ENCODE results near the gene GNG3.
"Not testable (repeated sequence)": the region's sequence is repeated elsewhere in the genome, so short reads cannot be mapped to it uniquely, and the experiment has no call there.

The GNG3 gene

DNA sequence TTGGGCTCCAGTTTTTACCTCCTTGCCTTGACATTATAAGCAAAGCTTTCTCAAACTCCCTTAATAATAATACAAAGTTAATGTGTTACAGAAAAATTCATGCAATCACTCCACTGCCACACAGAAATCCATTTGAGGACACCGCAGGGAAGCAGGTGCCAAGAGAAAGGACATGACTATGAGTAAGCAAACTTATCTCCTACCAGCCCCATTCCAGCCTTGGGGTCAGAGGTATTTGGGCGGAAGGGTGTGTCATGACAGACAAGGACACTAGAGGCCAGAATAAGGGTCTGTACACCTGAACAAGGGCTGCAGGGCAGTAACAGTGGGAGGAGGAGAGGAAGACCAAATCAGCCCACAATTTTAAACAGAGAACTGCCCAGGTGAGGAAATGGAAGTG lies 5.9 kb downstream of the GNG3 start:
- DNase-seq: no peak
- intact Hi-C loops (cut with DNase I): no loop called here

DNA sequence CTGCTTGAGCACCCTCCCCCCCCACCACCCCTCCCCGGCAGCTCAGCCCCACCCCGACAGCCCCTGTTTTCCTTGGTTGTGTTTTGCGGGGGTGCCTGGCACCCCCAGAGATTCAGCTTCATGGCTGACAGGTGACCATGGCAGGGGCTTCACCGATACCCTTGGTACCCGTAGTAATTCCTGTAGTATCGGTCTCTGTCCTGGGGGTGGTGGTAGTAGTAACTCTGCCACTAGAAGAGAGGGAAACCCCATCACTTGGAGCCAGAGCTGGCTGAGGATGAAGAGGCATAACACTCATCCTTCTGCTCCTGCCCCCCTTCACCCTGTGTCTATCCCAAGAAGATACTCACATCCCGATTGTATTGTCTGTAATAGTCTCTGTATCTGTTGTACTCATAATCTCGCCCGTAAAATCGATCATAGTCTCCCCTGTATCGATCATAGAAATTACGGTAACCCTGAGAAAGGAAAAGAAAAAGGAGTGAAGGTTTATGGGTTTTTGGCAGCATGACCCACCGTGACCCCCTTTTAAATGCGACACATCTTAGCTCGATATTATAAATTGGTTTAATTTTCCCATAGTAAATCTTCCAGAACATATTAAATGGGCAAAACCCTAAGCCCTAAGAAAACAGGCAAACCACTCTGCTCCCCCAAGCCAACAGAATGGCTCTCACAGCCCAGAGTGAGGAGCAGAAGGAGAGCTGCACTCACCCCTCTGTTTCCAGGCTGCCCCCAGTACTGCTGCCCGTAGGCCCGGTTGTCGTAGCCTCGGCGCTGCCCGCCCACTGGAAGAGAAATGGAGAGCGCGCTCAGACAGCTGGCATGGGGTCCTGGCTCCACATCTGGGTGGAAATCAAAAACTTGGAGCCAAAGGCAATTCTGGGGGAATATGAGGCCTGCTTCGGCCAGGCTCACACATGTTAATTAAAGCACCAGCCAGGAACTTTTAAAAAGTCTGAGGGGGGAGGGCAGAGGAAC lies 8.0 kb downstream of the GNG3 start:
- intact Hi-C loops (cut with DNase I): no loop called here
- DNase-seq: no peak

DNA sequence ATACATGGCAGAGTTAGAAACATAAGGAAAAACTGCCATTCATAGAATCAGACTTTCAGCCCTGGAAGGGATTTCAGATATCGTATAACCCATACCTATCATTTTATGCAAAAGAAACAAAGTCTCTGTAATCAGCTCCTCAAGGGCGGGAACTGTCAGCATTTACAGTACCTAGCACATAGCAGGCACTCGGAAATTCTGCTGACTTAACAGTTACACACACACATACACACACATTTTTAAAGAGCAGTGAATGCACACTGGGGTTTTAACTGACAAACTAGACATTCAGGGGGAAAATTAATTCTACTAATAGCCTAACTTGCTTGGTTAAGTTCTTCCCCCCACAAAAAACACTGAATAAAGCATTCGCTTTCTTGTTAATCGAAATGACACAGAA lies 8.7 kb downstream of the GNG3 start:
- DNase-seq: no peak
- intact Hi-C loops (cut with DNase I): no loop called here

DNA sequence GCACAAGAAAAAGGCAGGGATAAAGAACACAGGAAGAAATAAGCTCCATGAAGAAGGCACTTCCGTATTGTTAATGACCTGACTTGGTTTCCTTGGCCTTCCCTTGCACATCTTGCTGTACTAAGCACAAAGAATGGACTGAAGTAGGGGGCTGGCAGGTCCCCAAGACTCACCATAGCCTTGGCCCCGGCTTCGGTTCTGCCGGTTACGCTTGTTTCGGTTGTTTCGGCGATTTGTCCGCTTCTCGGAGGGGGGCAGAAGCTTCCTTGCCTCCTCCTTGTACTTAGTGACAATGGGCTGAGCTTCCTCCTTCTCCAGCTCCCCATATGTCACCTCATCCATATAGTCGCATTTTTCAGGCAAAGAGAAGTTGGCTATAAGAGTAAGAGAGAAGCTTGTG lies 9.3 kb downstream of the GNG3 start:
- DNase-seq: no peak
- intact Hi-C loops (cut with DNase I): no loop called here

DNA sequence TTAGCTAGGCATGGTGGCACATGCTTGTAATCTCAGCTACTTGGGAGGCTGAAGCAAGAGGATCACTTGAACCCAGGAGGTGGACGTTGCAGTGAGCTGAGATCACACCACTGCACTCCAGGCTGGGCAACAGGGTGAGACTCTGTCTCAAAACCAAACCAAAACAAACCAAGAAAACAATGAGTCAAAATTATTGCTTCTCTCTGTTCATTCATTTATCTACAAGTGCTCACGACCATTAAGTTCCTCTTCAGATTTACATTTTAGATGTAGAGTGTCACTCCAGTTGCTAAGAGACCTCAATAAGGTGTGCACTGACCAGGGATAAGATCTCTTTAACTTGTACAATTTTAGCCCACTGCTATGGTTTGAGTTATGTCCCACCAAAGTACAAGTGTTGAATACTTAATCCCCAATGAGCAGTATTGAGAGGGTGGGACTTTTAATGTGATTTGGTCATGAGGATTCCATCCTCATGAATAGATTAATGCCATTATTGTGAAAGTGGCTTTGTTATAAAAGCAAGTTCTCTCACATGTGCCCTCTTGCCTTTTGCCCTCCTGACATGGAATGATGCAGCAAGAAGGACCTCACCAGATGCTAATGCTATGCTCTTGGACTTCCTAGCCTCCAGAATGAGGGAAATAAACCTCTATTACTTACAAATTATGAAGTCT lies 12.0 kb downstream of the GNG3 start:
- intact Hi-C loops (cut with DNase I): no loop called here
- no peak for DNase-seq

DNA sequence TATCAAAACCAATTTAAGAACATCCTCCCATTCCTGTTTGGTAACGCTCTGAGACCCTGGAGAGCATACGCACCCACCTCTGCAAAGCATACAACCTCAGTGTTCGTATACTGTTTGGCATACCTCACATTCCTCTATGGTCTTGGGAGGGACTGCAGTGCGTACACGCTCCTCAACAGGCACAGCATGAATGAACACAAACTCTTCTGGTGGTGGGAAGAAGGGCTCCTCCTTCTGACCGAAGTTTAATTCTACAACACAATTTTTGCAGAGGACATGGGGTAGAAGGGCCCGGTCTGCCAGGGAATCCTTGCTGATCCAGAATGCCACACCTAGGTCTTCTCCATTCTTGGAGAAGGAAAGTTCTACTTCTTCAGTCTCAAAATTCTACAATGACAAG lies 14.5 kb downstream of the GNG3 start:
- DNase-seq: no peak
- intact Hi-C loops (cut with DNase I): loop anchor here (10.0 kb wide), 1 partner anchor 113 kb away; the partner anchor contains the start of genes STX5, TEX54 and WDR74

DNA sequence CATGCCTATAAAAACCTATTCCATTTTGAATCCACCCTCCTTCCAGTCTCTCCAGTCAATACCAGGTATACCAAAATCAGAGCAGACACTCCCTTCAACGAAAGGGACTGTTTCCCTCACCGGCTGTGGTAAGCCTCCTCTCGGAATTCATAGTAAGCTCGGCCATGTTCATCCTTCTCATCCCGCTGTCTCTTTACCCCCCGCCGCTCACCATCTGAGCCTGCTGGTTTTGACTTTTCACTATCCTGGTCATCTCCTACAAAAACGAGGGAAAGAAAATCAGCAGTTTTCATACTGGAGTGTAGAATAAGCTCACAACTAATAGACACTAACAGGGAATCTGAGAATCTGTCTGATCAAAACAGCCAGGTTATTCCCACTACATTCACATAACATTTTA lies 16.7 kb downstream of the GNG3 start:
- DNase-seq: peak in 1 of 10 donors; percentile 25
- intact Hi-C loops (cut with DNase I): loop anchor here (10.0 kb wide), 1 partner anchor 111 kb away; the partner anchor contains the start of genes STX5, TEX54 and WDR74

DNA sequence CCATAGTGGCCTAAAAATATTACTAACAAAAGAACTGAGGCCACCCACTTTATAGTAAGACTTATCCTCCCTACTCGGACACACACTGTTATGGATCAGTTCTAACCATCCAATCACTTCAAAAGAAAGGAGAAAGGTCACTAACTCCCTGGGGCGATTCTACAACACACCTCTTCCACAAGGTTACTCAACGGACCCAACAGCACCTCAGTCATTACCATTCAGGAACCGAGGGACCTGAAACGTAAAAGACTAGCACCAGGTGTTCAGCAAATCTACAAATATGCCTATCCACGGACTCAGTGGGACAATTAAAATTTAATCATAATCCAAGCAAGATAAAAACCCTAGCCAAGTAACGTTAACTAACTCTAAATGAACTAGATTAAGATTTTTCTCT lies 18.2 kb downstream of the GNG3 start:
- intact Hi-C loops (cut with DNase I): loop anchor here (2.0 to 10.0 kb wide), 2 partner anchors 17 to 109 kb away; partner anchors contain the start of genes STX5, TEX54 and WDR74
- no peak for DNase-seq

DNA sequence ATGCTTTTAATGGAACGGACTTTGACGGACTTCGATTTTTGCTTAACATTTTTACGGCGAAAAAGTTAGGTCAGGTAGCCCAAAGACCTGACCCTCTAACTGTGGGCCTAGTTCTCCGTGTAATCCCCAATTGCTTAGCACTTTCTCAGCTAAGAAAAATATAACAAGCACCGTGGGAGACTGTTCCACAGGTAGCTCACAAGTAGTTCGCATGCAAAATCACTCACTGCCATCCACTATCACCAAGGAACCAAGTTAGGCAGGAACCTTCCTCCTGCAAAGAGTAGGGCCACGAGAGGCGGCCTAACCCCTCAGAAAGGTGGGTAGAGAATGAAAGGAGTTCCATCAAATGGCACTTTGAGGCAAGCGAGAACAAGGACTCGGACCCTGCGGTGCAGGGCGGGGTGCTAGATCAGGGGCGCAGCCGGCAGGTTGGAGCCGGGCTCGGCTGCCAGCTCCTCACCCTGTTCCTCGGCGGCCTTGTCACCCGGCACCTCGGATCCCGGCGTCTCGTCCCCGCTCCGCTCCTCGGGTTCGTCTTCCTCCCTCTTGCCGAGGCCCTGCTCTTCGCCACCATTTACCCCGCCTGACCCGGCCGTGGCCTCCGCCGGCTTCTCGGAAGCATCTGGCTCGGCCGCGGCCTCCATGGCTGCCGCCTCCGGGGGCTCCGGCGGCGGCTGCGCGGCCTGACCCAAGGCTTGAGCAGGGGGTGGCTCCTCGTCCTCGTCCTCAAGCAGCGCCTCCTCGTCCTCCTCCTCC lies 18.9 kb downstream of the GNG3 start:
- peak in 2 of 10 donors; percentile 8 to 78 for DNase-seq
- intact Hi-C loops (cut with DNase I): loop anchor here (2.0 to 10.0 kb wide), 2 partner anchors 18 to 108 kb away; partner anchors contain the start of genes STX5, TEX54 and WDR74

DNA sequence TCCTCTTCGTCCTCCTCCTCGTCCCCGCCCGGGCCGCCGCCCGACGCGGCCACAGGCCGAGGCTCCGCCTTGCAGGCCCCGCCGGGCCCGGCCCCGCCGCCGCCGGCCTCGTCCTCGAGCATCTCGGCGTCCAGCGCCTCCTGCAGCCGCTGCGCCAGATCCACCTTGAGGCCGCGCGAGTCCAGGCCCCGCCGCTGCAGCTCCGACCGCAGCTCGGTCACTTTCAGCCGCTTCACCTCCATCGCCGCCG lies 19.4 kb downstream of the GNG3 start:
- intact Hi-C loops (cut with DNase I): loop anchor here (2.0 to 10.0 kb wide), 2 partner anchors 18 to 108 kb away; partner anchors contain the start of genes STX5, TEX54 and WDR74
- no peak for DNase-seq

DNA sequence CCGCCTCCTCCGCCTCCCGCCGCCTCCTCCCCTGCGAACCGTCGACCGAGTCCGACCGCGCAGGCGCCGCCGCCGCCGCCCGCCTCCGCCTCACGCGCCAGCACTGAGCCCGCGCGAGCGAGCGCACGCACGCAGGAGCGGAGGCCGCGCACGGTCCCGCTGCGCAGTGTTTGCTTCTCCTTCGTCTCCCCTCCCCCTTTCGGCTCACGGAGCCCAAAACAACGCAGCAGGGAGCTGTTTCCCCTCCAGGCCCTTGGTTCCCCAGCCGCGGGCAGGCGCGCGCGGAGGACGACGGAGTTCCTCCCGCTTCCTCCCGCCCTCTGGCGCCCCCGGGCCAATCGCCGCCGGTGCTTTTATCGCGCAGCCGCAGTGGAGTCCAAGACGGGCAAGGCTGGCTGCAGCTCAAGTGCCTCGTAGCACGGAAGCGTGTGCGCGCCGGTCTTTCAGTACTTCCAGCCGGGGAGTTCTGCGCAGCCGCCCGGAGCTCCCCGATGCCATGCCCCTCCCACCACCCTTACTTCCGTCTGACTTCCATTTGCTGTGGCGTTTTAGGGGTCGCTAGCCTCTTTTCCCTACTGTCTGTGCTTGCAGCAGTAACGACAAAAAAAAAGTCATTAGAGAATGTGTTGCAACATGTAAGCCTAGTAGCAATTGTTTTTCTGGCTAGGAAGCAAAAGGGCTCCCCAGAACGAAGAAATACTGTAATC lies 19.8 kb downstream of the GNG3 start, which contains the start of gene HNRNPUL2:
Gene HNRNPUL2 (minus strand): TSS at position 293 of the 707 bp plus-strand sequence. CDS start 301 bp downstream, outside the sequence.
- peak; percentile 96 to 100 (median 98) for DNase-seq
- intact Hi-C loops (cut with DNase I): loop anchor here (2.0 to 10.0 kb wide), 2 partner anchors 19 to 107 kb away; partner anchors contain the start of genes STX5, TEX54 and WDR74

DNA sequence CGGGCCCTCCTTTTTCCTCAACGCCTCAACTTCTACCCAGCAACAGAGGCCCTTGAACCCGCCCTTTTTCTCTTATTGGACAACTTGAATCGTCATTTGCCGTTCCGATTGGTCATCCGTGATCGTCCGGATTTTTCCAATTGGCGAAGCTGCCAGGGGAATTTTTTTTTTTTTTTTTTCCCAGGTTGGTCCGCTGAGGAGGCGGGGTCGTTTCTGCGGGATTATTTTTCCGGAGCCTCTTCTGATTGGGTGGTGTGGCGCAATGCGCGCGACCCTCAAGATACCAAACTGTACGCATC lies 20.3 kb downstream of the GNG3 start:
- peak; percentile 70 to 95 (median 80) for DNase-seq
- intact Hi-C loops (cut with DNase I): loop anchor here (2.0 to 10.0 kb wide), 3 partner anchors 19 to 107 kb away; partner anchors contain the start of genes POLR2G, STX5, TEX54 and WDR74

DNA sequence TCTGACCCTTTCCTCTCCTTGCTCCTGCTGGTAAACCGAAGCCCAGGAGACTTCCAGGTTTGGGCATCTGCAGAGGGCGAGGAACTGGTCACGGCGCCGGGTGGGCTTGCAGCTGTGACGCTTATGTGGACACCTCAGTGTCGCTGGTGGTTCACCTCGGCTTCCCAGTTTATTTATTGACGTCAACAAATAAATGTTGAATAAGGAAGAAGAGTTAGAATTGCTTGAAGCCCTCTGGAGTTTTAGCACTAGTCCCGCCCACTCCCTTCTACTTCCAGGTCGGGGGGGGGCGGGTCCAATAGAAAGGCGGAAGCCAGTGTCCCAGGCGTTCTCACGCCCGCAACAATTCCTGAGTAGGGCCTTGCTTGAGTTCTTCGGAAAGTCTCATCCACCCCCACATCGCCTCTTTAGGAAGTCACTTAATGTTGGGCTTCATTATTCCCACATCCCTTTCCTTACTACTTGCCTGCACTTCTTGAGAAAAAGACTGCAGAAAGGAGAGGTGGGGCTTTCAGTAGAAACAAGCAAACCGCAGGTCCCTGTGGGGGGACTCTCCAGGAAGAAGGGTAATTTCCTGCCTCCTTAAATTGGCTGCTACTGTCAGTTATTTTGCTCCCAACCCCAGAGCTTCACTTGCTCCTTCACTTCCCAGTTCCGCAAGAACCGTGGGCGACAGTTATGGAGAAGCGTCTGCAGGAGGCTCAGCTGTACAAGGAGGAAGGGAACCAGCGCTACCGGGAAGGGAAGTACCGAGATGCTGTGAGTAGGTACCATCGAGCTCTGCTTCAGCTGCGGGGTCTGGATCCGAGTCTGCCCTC lies 20.9 kb downstream of the GNG3 start, which contains the start of gene TTC9C:
Gene TTC9C (plus strand): TSS at position 316 of the 818 bp plus-strand sequence. CDS start 363 bp downstream, at position 679.
- peak; percentile 80 to 98 (median 87) for DNase-seq
- intact Hi-C loops (cut with DNase I): loop anchor here (2.0 to 10.0 kb wide), 2 partner anchors 32 to 106 kb away; partner anchors contain the start of genes POLR2G, STX5, TEX54 and WDR74

DNA sequence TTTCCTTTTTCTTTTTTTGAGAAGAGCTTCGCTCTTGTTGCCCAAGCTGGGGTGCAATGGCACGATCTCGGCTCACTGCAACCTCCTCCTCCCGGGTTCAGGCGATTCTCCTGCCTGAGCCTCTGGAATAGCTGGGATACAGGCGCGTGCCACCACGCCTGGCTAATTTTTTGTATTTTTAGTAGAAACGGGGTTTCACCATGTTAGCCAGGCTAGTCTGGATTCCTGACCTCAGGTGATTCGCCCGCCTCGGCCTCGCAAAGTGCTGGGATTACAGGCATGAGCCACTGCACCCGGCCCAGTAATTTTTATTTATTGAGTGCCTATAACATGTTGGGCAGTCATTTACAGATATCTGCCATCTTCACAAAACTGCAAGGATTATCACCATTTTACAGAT lies 22.6 kb downstream of the GNG3 start:
- intact Hi-C loops (cut with DNase I): loop anchor here (5.0 kb wide), 1 partner anchor 132 kb away; no protein-coding TSS in a partner anchor
- peak in 1 of 10 donors; percentile 40 for DNase-seq

DNA sequence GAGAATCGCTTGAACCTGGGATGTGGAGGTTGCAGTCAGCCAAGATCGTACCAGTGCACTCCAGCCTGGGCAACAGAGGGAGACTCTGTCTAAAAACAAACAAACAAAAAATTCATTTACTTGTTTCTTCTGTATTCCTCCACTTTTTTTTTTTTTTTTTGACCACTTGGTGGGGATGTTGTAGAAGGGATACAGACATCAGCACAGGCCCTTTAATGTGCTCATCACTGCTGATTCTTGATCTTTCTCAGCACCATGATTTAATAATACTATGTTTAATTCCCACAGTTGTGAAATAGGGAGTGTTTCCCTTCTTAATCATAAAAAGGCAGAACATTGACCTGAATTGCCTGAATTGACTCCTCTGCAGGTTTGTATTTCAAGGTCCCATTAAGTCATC lies 25.4 kb downstream of the GNG3 start:
- intact Hi-C loops (cut with DNase I): loop anchor here (5.0 kb wide), 1 partner anchor 129 kb away; no protein-coding TSS in a partner anchor
- DNase-seq: no peak

DNA sequence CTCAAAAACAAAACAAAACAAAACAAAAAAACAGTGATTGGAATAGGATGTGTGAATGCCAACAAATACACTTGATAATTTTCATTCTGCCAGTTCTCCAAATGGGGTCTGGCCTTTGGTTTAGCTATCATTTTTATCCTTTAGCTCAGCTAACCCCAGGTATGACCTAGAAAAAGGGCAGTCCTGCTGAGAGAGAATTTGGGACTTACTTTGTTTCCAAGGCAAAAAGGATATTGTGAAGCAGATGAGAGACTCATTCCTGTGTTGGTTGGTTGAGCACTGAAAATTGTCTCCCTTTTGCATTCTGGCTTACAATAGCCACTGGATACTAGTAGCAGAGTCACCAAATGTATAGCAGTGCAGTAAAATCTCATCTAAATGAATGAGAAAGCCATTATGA lies 29.7 kb downstream of the GNG3 start:
- DNase-seq: no peak
- intact Hi-C loops (cut with DNase I): no loop called here

DNA sequence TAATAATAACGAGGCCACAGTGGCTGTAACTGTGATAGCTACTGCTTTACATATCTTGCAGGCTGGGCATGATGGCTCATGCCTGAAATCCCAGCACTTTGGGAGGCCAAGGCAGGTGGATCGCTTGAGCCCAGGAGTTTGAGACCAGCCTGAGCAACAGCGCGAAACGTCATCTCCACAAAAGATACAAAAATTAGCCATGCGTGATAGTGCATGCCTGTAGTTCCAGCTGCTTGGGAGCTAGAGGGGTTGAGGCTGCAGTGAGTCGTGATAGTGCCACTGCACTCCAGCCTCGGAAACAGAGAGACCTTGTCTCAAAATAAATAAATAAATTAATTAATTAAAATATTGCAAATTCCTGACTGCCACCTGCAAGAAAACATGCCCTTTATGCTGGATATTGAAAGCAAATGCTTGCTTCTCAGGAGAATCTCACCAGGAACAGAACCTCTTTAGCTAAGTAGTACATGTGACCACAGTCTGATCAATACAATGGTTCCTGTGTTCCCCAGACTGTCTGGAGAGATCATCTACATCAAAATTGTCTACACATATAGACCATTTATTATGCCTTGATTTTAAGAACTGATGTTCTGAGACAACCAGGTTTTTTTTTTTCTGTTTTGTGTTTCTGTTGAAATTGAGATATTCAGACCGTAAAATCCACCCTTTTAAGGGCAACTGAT lies 40.1 kb downstream of the GNG3 start:
- peak in 3 of 10 donors; percentile 24 to 56 (median 39) for DNase-seq
- intact Hi-C loops (cut with DNase I): no loop called here

DNA sequence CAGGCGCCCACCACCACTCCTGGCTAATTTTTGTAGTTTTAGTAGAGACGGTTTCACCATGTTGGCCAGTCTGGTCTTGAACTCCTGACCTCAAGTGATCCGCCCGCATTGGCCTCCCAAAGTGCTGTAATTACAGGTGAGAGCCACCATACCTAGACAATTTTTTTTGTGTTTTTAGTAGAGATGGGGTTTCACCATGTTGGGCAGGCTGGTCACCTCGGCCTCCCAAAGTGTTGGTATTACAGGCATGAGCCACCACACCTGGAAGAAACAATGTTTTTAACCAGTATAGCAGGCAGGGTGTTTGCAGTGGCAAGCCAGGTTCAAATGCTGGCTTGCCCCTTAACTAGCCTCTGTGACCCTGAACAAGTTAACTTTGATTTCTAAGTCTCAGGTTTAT lies 42.5 kb downstream of the GNG3 start:
- DNase-seq: peak in 3 of 10 donors; percentile 6 to 24 (median 15)
- intact Hi-C loops (cut with DNase I): not testable (repeated sequence)

Measured in posterior cingulate gyrus (tissue), 11 donors.